OCI-LY3 (cell line): ENCODE data around the gene SLC12A1.

Experiments
- H2AFZ ChIP-seq: fragments of 200-600, 300-600 bp; shearing (Covaris generic); 2 replicates; pipeline ENCODE4 v1.6.0; 2014; ENCODE audit warnings: antibody characterized with exemption, low read depth, low read length
- H3K27ac ChIP-seq: fragments of 200-600, 300-600 bp; sonication (generic); 2 replicates; pipeline ENCODE4 v1.5.1; 2014; ENCODE audit warnings: mild to moderate bottlenecking, low read length, moderate library complexity, mixed read lengths
- H3K27me3 ChIP-seq: fragments of 200-600, 300-600 bp; sonication (generic); 2 replicates; pipeline ENCODE4 v1.6.1; 2014; ENCODE audit warnings: low read depth, low read length, mixed read lengths
- H3K36me3 ChIP-seq: fragments of 200-600, 300-600 bp; sonication (generic); replicated peaks from 2 replicates; pipeline ENCODE3; 2014; ENCODE audit warnings: low read depth, low read length, mixed read lengths
- H3K4me1 ChIP-seq: fragments of 300-600, 200-600 bp; sonication (generic); 2 replicates; pipeline ENCODE4 v1.6.1; 2014; ENCODE audit warnings: low read length, mixed read lengths
- H3K4me2 ChIP-seq: fragments of 200-600, 300-600 bp; sonication (generic); 2 replicates; pipeline ENCODE4 v1.6.1; 2014; ENCODE audit warnings: low read length, mixed read lengths
- H3K4me3 ChIP-seq: fragments of 300-600, 200-600 bp; sonication (generic); 2 replicates; pipeline ENCODE4 v1.5.1; 2014; ENCODE audit warnings: antibody characterized with exemption, mild to moderate bottlenecking, low read length, moderate library complexity
- H3K79me2 ChIP-seq: fragments of 300-600, 200-600 bp; shearing (Covaris generic); 2 replicates; pipeline ENCODE4 v1.6.1; 2014; ENCODE audit warnings: mild to moderate bottlenecking, low read length, mixed read lengths
- H3K9ac ChIP-seq: fragments of 300-600, 200-600 bp; shearing (Covaris generic); 2 replicates; pipeline ENCODE4 v1.6.0; 2014; ENCODE audit warnings: mild to moderate bottlenecking, low read length, moderate library complexity
- H3K9me3 ChIP-seq: fragments of 200-600, 300-600 bp; shearing (Covaris generic); 2 replicates; pipeline ENCODE4 v1.6.1; 2014; ENCODE audit warnings: low read length, mixed read lengths; ENCODE audit not compliant: insufficient read depth
- H4K20me1 ChIP-seq: fragments of 200-600, 300-600 bp; sonication (generic); 2 replicates; pipeline ENCODE4 v1.6.1; 2016; ENCODE audit warnings: low read length, mixed read lengths; ENCODE audit not compliant: insufficient read depth
- CTCF ChIP-seq: fragments of 200-600, 300-600 bp; sonication (generic); IDR thresholded peaks from 2 replicates; pipeline ENCODE4 v1.5.1; 2014; ENCODE audit warnings: antibody characterized with exemption, low read length, low read depth
- EZH2phosphoT487 ChIP-seq: fragments of 200-600 bp; shearing (Covaris generic); IDR thresholded peaks from 2 replicates; pipeline ENCODE4 v1.6.1; 2018; ENCODE audit warnings: antibody characterized with exemption, mixed run types, low read depth

The SLC12A1 gene

GRCh38 chr15:48340111-48340510, 134.0 kb downstream of the SLC12A1 start:
- Histone ChIP-seq H3K4me2 (no peak overlapping the region), H3K4me1 (peaks cover 8% of the 10 kb centered on the region; the same call in 1 of the 2 replicates), H3K36me3 (peaks cover 68% of the 10 kb centered on the region), H3K27ac (no peak overlapping the region), H3K79me2 (peaks cover 25% of the 10 kb centered on the region), H2AFZ (no peak overlapping the region), H3K27me3 (no peaks in the 10 kb centered on the region), H3K9me3 (no peaks in the 10 kb centered on the region), H4K20me1 (peaks cover 21% of the 10 kb centered on the region), H3K9ac (no peak overlapping the region), H3K4me3 (no peak overlapping the region)
- TF ChIP-seq EZH2phosphoT487 (no peak), CTCF (no peak)

- Histone ChIP-seq H3K4me3 (no peak overlapping the region), H3K9ac (no peak overlapping the region), H3K4me1 (peaks cover 8% of the 10 kb centered on the region; the same call in 1 of the 2 replicates), H2AFZ (no peak overlapping the region), H3K36me3 (peaks cover 38% of the 10 kb centered on the region), H3K79me2 (no peaks in the 10 kb centered on the region), H3K27me3 (no peaks in the 10 kb centered on the region), H4K20me1 (no peaks in the 10 kb centered on the region), H3K9me3 (no peaks in the 10 kb centered on the region), H3K4me2 (no peak overlapping the region), H3K27ac (no peak overlapping the region)
- TF ChIP-seq EZH2phosphoT487 (no peak), CTCF (no peak)
These were observed 137.8 kb downstream of the SLC12A1 start for GRCh38 chr15:48343865-48344264.

- no peaks in the 10 kb centered on the region for H4K20me1 ChIP-seq
- no peaks in the 10 kb centered on the region for H3K27me3 ChIP-seq
- H3K4me3 ChIP-seq = no peak overlapping the region
- H3K4me1 ChIP-seq = no peaks in the 10 kb centered on the region
- H2AFZ ChIP-seq = no peak overlapping the region
- peaks cover 26% of the 10 kb centered on the region for H3K36me3 ChIP-seq
- H3K9me3 ChIP-seq = no peaks in the 10 kb centered on the region
- no peak overlapping the region for H3K9ac ChIP-seq
- H3K27ac ChIP-seq = no peak overlapping the region
- H3K79me2 ChIP-seq = no peaks in the 10 kb centered on the region
- no peak for TF ChIP-seq EZH2phosphoT487
- no peak for TF ChIP-seq CTCF
- no peak overlapping the region for H3K4me2 ChIP-seq
These were observed 139.4 kb downstream of the SLC12A1 start for GRCh38 chr15:48345516-48345915.

GRCh38 chr15:48352474-48353072, 146.5 kb downstream of the SLC12A1 start:
- Histone ChIP-seq H3K36me3 (no peaks in the 10 kb centered on the region), H3K9ac (peak overlapping the region; percentile 23; the same call in 1 of the 2 replicates), H3K4me1 (peaks cover 14% of the 10 kb centered on the region), H3K9me3 (no peaks in the 10 kb centered on the region), H3K27me3 (no peaks in the 10 kb centered on the region), H3K4me3 (peak overlapping the region; percentile 30; the same call in 1 of the 2 replicates), H2AFZ (0 out of 2 replicates have a peak overlapping the region, but pooled peaks have one; percentile 47), H3K27ac (no peak overlapping the region), H4K20me1 (no peaks in the 10 kb centered on the region), H3K4me2 (peak overlapping the region; percentile 54), H3K79me2 (no peaks in the 10 kb centered on the region)
- TF ChIP-seq EZH2phosphoT487 (no peak), CTCF (peak; percentile 91)
